Lung (tissue), 12 donors: Measurements from ENCODE around the gene FLG. TPM values are rescaled to one million over a fixed set of nuclear protein-coding genes. Genes with fewer than 3 reads are reported as not detected.

Source experiments
- ATAC-seq: fragments of 200-7000 bp; cut with Tn5 transposase; one replicate; pipeline ENCODE4 v1.9.1; 2020; ENCODE audit warnings: moderate number of reproducible peaks; ENCODE audit not compliant: insufficient read depth, low FRiP score
- DNase-seq, 3 donors: peaks; one replicate each; pipeline ENCODE4 v3.0.0-alpha.2; 2013 to 2017
- H3K27ac ChIP-seq, 2 donors: one replicate each; pipeline ENCODE4 v1.5.1; 2013; ENCODE audit warnings: mild to moderate bottlenecking in 2 of 2, moderate library complexity in 2 of 2, control low read depth in 1 of 2, inconsistent platforms in 1 of 2, low read depth in 1 of 2, low read length in 1 of 2
- H3K27me3 ChIP-seq, 3 donors: one replicate each; pipeline ENCODE4 v1.5.1; 2013; ENCODE audit warnings: low read length in 2 of 3; ENCODE audit not compliant: control insufficient read depth in 3 of 3, insufficient read depth in 3 of 3
- H3K36me3 ChIP-seq, 4 donors: one replicate each; pipeline ENCODE4 v1.5.1; 2013; ENCODE audit warnings: low read length in 4 of 4, mild to moderate bottlenecking in 1 of 4, moderate library complexity in 1 of 4; ENCODE audit not compliant: control insufficient read depth in 4 of 4, insufficient read depth in 4 of 4
- H3K4me1 ChIP-seq, 5 donors: one replicate each; pipeline ENCODE4 v1.5.1; 2013; ENCODE audit warnings: low read length in 5 of 5, mild to moderate bottlenecking in 2 of 5, moderate library complexity in 1 of 5; ENCODE audit not compliant: control insufficient read depth in 5 of 5, insufficient read depth in 5 of 5
- H3K4me3 ChIP-seq: one replicate; pipeline ENCODE4 v1.5.1; 2013; ENCODE audit warnings: mild to moderate bottlenecking, control low read depth, moderate library complexity
- H3K9ac ChIP-seq, 2 donors: one replicate each; pipeline ENCODE4 v1.5.1; 2013; ENCODE audit warnings: low read length in 2 of 2, control low read depth in 1 of 2; ENCODE audit not compliant: insufficient read depth in 1 of 2
- H3K9me3 ChIP-seq, 4 donors: one replicate each; pipeline ENCODE4 v1.5.1; 2013; ENCODE audit warnings: low read length in 3 of 4, mild to moderate bottlenecking in 1 of 4, moderate library complexity in 1 of 4; ENCODE audit not compliant: control insufficient read depth in 4 of 4, insufficient read depth in 3 of 4
- CTCF ChIP-seq: IDR thresholded peaks from 2 replicates; pipeline ENCODE4 v1.5.1; 2012; ENCODE audit warnings: mild to moderate bottlenecking; ENCODE audit errors: control extremely low read depth, extremely low read depth
- WGBS, 2 donors: extraction: QIAGEN DNeasy Blood & Tissue Kit; methylation state at CpG; one replicate each; pipeline ENCODE4 v1.1.7; 2013; 5-methylcytosine and 5-hydroxymethylcytosine counted together
- polyA plus RNA-seq, 2 donors: library from polyadenylated mRNA; stranded (reverse); fragments of 200-250 nt; gene quantifications; one replicate each; pipeline ENCODE4 v1.2.1, GENCODE V29; 2013
- total RNA-seq, 2 donors: library from RNA; depleted of rRNA in 1 of 2; stranded (reverse); fragments of >200 nt in 1 of 2; gene quantifications; one replicate each; pipeline ENCODE4 v1.2.1, GENCODE V29; 2014 to 2021
- donor health status: control.
- donor health status: control.
- donor health status: Bipolar disorder and iron deficiency.
- donor health status: healthy.
- donor health status: DM: yes; HTN: yes; CAD: no.

The FLG gene
- total and polyA plus RNA-seq, 4 donors = 0.02 TPM; not detected in 3

DNA sequence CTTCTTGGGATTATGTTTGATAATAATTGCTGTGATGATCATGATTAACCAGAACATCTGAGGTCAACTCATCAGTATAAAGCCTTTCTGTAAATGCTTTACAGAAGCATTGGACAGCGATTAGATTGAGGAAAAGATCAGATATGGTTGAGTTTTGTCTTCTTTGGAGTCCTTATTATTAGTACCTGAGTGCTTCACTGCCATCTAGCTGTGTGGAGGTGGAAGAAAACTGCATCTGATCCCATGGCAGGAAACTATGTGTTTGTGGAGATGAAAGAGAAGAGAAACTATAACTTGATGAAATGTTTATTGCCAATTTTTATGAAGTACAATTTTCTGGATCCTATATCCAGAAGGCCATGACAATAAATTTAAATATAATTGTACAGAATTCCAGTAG, 23.4 kb upstream of the FLG start:
- no peak overlapping the region for H3K27ac ChIP-seq
- no peaks in the 10 kb centered on the region for H3K36me3 ChIP-seq
- no peaks in the 10 kb centered on the region for H3K4me1 ChIP-seq
- ATAC-seq = no peak
- H3K27me3 ChIP-seq = peaks cover 0 to 8% (median 0%) of the 10 kb centered on the region in 3 donors
- no peak for DNase-seq
- no peak overlapping the region for H3K4me3 ChIP-seq
- peaks cover 0 to 5% (median under 1%) of the 10 kb centered on the region in 4 donors for H3K9me3 ChIP-seq
- H3K9ac ChIP-seq = no peak overlapping the region
- 24 to 64% methylated on average over 1 of the region's 1 CpG for WGBS, 2 donors
- TF ChIP-seq CTCF = no peak

DNA sequence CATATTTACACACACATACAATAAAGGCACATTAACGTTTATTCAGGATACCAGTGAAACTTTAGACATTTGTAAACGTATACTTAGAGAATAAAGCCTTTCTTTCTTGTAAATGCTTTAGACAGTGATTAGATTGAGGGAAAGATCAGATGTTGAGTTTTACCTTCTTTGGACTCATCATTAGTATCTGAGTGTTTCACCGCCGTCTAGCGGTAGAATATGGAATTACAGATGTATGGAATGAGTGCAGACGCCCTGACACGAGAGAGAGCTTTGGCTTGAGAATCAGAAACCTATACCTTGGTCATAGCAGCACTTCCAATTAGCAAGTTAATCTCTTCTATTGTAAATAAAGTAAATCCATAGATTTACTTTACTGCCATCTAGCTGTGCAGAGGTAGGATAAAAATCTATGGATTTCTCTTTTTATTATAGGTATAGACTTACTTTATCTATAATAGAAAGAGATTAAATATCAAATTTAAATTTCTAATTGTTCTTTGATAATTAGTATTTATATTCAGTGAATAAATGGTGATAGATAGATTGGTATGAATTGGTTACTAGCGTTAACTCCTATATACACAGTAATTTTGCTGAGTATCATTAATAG, 22.2 kb upstream of the FLG start:
- Histone ChIP-seq H3K36me3 (no peaks in the 10 kb centered on the region), H3K9me3 (no peaks in the 10 kb centered on the region), H3K4me3 (no peak overlapping the region), H3K27ac (no peak overlapping the region), H3K9ac (no peak overlapping the region), H3K27me3 (peaks cover 0 to 8% (median 0%) of the 10 kb centered on the region in 3 donors), H3K4me1 (peaks cover 0 to 4% (median 0%) of the 10 kb centered on the region in 5 donors)
- 10 to 23% methylated on average over 8 of the region's 8 CpGs for WGBS, 2 donors
- DNase-seq (peak; percentile 21 to 57 (median 56)), ATAC-seq (no peak)
- TF ChIP-seq CTCF = peak; percentile 51

DNA sequence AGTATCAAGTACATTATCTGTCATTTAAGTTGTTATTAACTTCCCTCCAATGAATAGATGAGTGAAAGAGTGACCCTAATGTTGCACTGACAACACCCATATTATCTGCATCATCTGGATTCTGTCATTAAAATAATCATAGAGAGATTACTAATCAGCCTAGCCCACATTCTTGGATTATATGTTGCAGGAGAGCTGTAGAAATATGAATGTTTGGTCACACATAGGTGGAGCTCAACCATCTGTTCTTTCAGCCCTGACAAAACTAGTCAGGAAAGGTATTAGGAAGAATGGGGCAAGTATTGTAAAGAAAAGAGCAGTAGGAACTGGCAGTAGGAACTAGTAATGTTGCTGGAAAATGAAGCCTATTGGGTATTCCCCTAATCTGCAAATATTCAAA, 19.4 kb upstream of the FLG start:
- TF ChIP-seq CTCF = no peak
- ATAC-seq (no peak), DNase-seq (no peak)
- Histone ChIP-seq H3K9me3 (no peaks in the 10 kb centered on the region), H3K36me3 (no peaks in the 10 kb centered on the region), H3K27me3 (peaks cover 0 to 8% (median 0%) of the 10 kb centered on the region in 3 donors), H3K4me1 (peaks cover 0 to 4% (median 0%) of the 10 kb centered on the region in 5 donors), H3K4me3 (no peak overlapping the region), H3K9ac (no peak overlapping the region), H3K27ac (no peak overlapping the region)

- Histone ChIP-seq H3K4me3 (no peak overlapping the region), H3K9me3 (no peaks in the 10 kb centered on the region), H3K27me3 (peaks cover 0 to 8% (median 0%) of the 10 kb centered on the region in 3 donors), H3K9ac (no peak overlapping the region), H3K4me1 (peaks cover 0 to 4% (median 0%) of the 10 kb centered on the region in 5 donors), H3K36me3 (no peaks in the 10 kb centered on the region), H3K27ac (no peak overlapping the region)
- ATAC-seq (no peak), DNase-seq (peak in 2 of 3 donors; percentile 3 to 42)
- TF ChIP-seq CTCF = no peak
- WGBS, 2 donors = 61 to 77% methylated on average over 3 of the region's 3 CpGs
These were observed 18.0 kb upstream of the FLG start for GRCh38 chr1:152343006-152343405.
